GM23338 (cell line): Measurements from ENCODE around the gene RBBP4. TPM values are rescaled to one million over a fixed set of nuclear protein-coding genes. Genes with fewer than 3 reads are reported as not detected.
"Not testable (repeated sequence)": the region's sequence is repeated elsewhere in the genome, so short reads cannot be mapped to it uniquely, and the experiment has no call there.

ENCODE experiments used
- ATAC-seq: fragments of 200-7000 bp; cut with Tn5 transposase; 3 replicates; pipeline ENCODE4 v1.9.1; 2020
- DNase-seq: peaks from one replicate; pipeline ENCODE4 v3.0.0-alpha.2; 2015; ENCODE audit warnings: low spot score
- H2AFZ ChIP-seq: fragments of 200-600 bp; sonication (generic); 2 replicates; pipeline ENCODE4 v1.8.0; 2016; ENCODE audit warnings: antibody characterized with exemption, mild to moderate bottlenecking, moderate library complexity
- H3F3A ChIP-seq: fragments of 200-600 bp; sonication (generic); replicated peaks from 2 replicates; pipeline ENCODE4 v1.8.0; 2017; ENCODE audit warnings: antibody characterized with exemption, mixed run types, low read depth
- H3K27ac ChIP-seq: fragments of 200-600 bp; sonication (generic); 2 replicates; pipeline ENCODE4 v1.6.1; 2016; ENCODE audit warnings: low read depth
- H3K27me3 ChIP-seq: fragments of 200-600 bp; sonication (generic); 2 replicates; pipeline ENCODE4 v1.8.0; 2016; ENCODE audit warnings: mild to moderate bottlenecking, mixed run types, moderate library complexity; ENCODE audit not compliant: insufficient read depth
- H3K36me3 ChIP-seq: fragments of 200-600 bp; sonication (generic); 2 replicates; pipeline ENCODE4 v1.8.0; 2016; ENCODE audit warnings: mild to moderate bottlenecking; ENCODE audit not compliant: insufficient read depth
- H3K4me1 ChIP-seq: fragments of 200-600 bp; sonication (generic); 2 replicates; pipeline ENCODE4 v1.8.0; 2016; ENCODE audit warnings: mild to moderate bottlenecking, moderate library complexity; ENCODE audit not compliant: insufficient read depth
- H3K4me2 ChIP-seq: fragments of 200-600 bp; sonication (generic); 2 replicates; pipeline ENCODE4 v1.7.1; 2017; ENCODE audit warnings: mixed run types
- H3K4me3 ChIP-seq: fragments of 200-600 bp; sonication (generic); 2 replicates; pipeline ENCODE4 v1.6.1; 2016; ENCODE audit warnings: mixed run types
- H3K79me2 ChIP-seq: fragments of 200-600 bp; sonication (generic); replicated peaks from 2 replicates; pipeline ENCODE4 v1.8.0; 2017; ENCODE audit warnings: mild to moderate bottlenecking; ENCODE audit not compliant: insufficient read depth
- H3K9me2 ChIP-seq: fragments of 200-600 bp; sonication (generic); 2 replicates; pipeline ENCODE4 v1.8.0; 2017; ENCODE audit not compliant: insufficient read depth
- H4K20me1 ChIP-seq: fragments of 200-600 bp; sonication (generic); replicated peaks from 2 replicates; pipeline ENCODE4 v1.8.0; 2017; ENCODE audit warnings: mild to moderate bottlenecking; ENCODE audit not compliant: insufficient read depth
- H3K27ac Mint-ChIP-seq: 2 replicates; pipeline ENCODE4 v1.8.0; 2020; ENCODE audit warnings: inconsistent platforms, mild to moderate bottlenecking, moderate library complexity, mixed read lengths
- H3K27me3 Mint-ChIP-seq: 3 replicates; pipeline ENCODE4 v1.8.0; 2022; ENCODE audit warnings: low read depth, mild to moderate bottlenecking, moderate library complexity, mixed read lengths, inconsistent platforms; ENCODE audit not compliant: insufficient read depth, poor library complexity
- H3K36me3 Mint-ChIP-seq: 3 replicates; pipeline ENCODE4 v1.8.0; 2021; ENCODE audit warnings: low read depth, mild to moderate bottlenecking, inconsistent platforms, moderate library complexity, mixed read lengths
- H3K4me1 Mint-ChIP-seq: 3 replicates; pipeline ENCODE4 v1.8.0; 2020; ENCODE audit warnings: mild to moderate bottlenecking, inconsistent platforms, mixed read lengths
- H3K4me3 Mint-ChIP-seq: 3 replicates; pipeline ENCODE4 v1.8.0; 2021; ENCODE audit warnings: moderate library complexity, mild to moderate bottlenecking, inconsistent platforms, mixed read lengths
- H3K9me3 Mint-ChIP-seq: 3 replicates; pipeline ENCODE4 v1.8.0; 2020; ENCODE audit warnings: moderate library complexity, mild to moderate bottlenecking, inconsistent platforms, mixed read lengths
- CREB1 ChIP-seq: fragments of 250-450 bp; sonication (Bioruptor Pico); IDR thresholded peaks from 2 replicates; pipeline ENCODE4 v1.5.0; 2020; ENCODE audit warnings: low read depth, mild to moderate bottlenecking, moderate library complexity
- EZH2 ChIP-seq: fragments of 200-600 bp; sonication (generic); IDR thresholded peaks from one replicate; pipeline ENCODE4 v1.8.0; 2017; ENCODE audit warnings: antibody characterized with exemption, mild to moderate bottlenecking, low read depth; ENCODE audit not compliant: unreplicated experiment
- JUNB ChIP-seq: IDR thresholded peaks from one replicate; pipeline ENCODE4 v1.6.1; 2016; ENCODE audit warnings: antibody characterized with exemption; ENCODE audit not compliant: unreplicated experiment
- NANOG ChIP-seq: IDR thresholded peaks from 2 replicates; pipeline ENCODE4 v1.6.1; 2016; ENCODE audit warnings: antibody characterized with exemption, borderline replicate concordance
- POLR2AphosphoS5 ChIP-seq: IDR thresholded peaks from 2 replicates; pipeline ENCODE4 v1.6.1; 2016; ENCODE audit warnings: antibody characterized with exemption, low read depth
- STAT1 ChIP-seq: IDR thresholded peaks from one replicate; pipeline ENCODE4 v1.6.1; 2016; ENCODE audit warnings: antibody characterized with exemption; ENCODE audit not compliant: unreplicated experiment
- ZNF114 ChIP-seq: fragments of 250-450 bp; sonication (Bioruptor Pico); IDR thresholded peaks from 2 replicates; pipeline ENCODE4 v1.5.0; 2020; ENCODE audit warnings: mild to moderate bottlenecking, moderate library complexity
- ZNF331 ChIP-seq: fragments of 250-450 bp; sonication (Bioruptor Pico); IDR thresholded peaks from 2 replicates; pipeline ENCODE4 v1.5.0; 2020; ENCODE audit warnings: low read depth, mild to moderate bottlenecking, moderate library complexity
- polyA plus RNA-seq: library from polyadenylated mRNA; unstranded; fragments of >200 nt; fragmentation: Nextera tagmentation; extraction: Ambion mirVana; gene quantifications from 2 replicates; pipeline ENCODE4 v1.2.1, GENCODE V29; 2016
- total RNA-seq: library from RNA; depleted of rRNA; stranded (reverse); fragments of >200 nt; shearing (Covaris generic); gene quantifications from 2 replicates; pipeline ENCODE4 v1.2.3, GENCODE V29; 2014
- TF ChIP-seq, protein P1 (sequence below): fragments of 250-450 bp; sonication (Bioruptor Pico); IDR thresholded peaks from 2 replicates; pipeline ENCODE4 v1.5.0; 2020; ENCODE audit warnings: mild to moderate bottlenecking, moderate library complexity
- TF ChIP-seq, protein P2 (sequence below): IDR thresholded peaks from 2 replicates; pipeline ENCODE4 v1.6.1; 2016; ENCODE audit warnings: antibody characterized with exemption
- TF ChIP-seq, protein P3 (sequence below): IDR thresholded peaks from one replicate; pipeline ENCODE4 v1.6.1; 2018; ENCODE audit warnings: antibody characterized with exemption; ENCODE audit not compliant: unreplicated experiment

The RBBP4 gene
- total and polyA plus RNA-seq, 2 experiments from 2014 or later, result 262 to 312 TPM

DNA sequence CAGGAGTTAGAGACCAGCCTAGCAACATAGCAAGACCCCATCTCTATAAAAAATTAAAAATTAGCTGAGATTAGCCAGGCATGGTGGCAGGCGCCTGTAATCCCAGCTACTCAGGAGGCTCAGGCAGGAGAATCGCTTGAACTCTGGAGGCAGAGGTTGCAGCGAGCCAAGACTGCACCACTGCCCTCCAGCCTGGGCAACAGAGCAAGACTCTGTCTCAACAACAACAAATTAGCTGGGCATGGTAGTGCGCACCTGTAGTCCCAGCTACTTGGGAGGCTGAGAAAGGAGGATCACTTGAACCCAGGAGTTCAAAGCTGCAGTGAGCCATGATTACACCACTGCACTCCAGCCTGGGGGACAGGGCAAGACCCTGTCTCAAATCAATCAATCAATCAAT, 20.8 kb upstream of the RBBP4 start:
- H3K4me2 ChIP-seq, H3K4me3 ChIP-seq, H3K9me3 Mint-ChIP-seq, H3F3A ChIP-seq, H2AFZ ChIP-seq, H4K20me1 ChIP-seq, H3K4me3 Mint-ChIP-seq, H3K27ac ChIP-seq, H3K36me3 ChIP-seq, H3K9me2 ChIP-seq, DNase-seq, H3K27me3 ChIP-seq, H3K27ac Mint-ChIP-seq, H3K27me3 Mint-ChIP-seq, ATAC-seq: not testable (repeated sequence)
- H3K79me2 ChIP-seq, result peaks cover 29% of the 10 kb centered on the region
- H3K36me3 Mint-ChIP-seq, result peaks cover 27% of the 10 kb centered on the region
- H3K4me1 Mint-ChIP-seq, result peaks cover 20% of the 10 kb centered on the region
- peaks cover 29% of the 10 kb centered on the region for H3K4me1 ChIP-seq

- Mint-ChIP-seq H3K27ac (peak overlapping the region; percentile 84), H3K9me3 (no peaks in the 10 kb centered on the region), H3K4me3 (peak overlapping the region; percentile 36), H3K27me3 (peaks cover 6% of the 10 kb centered on the region), H3K36me3 (peaks cover 17% of the 10 kb centered on the region; the same call in 2 of the 3 replicates), H3K4me1 (peaks cover 41% of the 10 kb centered on the region)
- H3K36me3 ChIP-seq, result peaks cover 5% of the 10 kb centered on the region; the same call in 1 of the 2 replicates
- H3K27me3 ChIP-seq, result no peaks in the 10 kb centered on the region
- H2AFZ ChIP-seq, result no peak overlapping the region
- ATAC-seq, result peak; percentile 50
- H3K27ac ChIP-seq, result peak overlapping the region; percentile 63
- peak overlapping the region; percentile 26 for H3K4me3 ChIP-seq
- H3K4me2 ChIP-seq, result peak overlapping the region; percentile 44
- peaks cover 55% of the 10 kb centered on the region for H3K4me1 ChIP-seq
- DNase-seq, result peak; percentile 41
- peaks cover 6% of the 10 kb centered on the region for H4K20me1 ChIP-seq
- H3K79me2 ChIP-seq, result peaks cover 48% of the 10 kb centered on the region
- H3K9me2 ChIP-seq, result no peaks in the 10 kb centered on the region
- H3F3A ChIP-seq, result peaks cover 17% of the 10 kb centered on the region; the same call in 1 of the 2 replicates
- TF ChIP-seq, protein P1, sequence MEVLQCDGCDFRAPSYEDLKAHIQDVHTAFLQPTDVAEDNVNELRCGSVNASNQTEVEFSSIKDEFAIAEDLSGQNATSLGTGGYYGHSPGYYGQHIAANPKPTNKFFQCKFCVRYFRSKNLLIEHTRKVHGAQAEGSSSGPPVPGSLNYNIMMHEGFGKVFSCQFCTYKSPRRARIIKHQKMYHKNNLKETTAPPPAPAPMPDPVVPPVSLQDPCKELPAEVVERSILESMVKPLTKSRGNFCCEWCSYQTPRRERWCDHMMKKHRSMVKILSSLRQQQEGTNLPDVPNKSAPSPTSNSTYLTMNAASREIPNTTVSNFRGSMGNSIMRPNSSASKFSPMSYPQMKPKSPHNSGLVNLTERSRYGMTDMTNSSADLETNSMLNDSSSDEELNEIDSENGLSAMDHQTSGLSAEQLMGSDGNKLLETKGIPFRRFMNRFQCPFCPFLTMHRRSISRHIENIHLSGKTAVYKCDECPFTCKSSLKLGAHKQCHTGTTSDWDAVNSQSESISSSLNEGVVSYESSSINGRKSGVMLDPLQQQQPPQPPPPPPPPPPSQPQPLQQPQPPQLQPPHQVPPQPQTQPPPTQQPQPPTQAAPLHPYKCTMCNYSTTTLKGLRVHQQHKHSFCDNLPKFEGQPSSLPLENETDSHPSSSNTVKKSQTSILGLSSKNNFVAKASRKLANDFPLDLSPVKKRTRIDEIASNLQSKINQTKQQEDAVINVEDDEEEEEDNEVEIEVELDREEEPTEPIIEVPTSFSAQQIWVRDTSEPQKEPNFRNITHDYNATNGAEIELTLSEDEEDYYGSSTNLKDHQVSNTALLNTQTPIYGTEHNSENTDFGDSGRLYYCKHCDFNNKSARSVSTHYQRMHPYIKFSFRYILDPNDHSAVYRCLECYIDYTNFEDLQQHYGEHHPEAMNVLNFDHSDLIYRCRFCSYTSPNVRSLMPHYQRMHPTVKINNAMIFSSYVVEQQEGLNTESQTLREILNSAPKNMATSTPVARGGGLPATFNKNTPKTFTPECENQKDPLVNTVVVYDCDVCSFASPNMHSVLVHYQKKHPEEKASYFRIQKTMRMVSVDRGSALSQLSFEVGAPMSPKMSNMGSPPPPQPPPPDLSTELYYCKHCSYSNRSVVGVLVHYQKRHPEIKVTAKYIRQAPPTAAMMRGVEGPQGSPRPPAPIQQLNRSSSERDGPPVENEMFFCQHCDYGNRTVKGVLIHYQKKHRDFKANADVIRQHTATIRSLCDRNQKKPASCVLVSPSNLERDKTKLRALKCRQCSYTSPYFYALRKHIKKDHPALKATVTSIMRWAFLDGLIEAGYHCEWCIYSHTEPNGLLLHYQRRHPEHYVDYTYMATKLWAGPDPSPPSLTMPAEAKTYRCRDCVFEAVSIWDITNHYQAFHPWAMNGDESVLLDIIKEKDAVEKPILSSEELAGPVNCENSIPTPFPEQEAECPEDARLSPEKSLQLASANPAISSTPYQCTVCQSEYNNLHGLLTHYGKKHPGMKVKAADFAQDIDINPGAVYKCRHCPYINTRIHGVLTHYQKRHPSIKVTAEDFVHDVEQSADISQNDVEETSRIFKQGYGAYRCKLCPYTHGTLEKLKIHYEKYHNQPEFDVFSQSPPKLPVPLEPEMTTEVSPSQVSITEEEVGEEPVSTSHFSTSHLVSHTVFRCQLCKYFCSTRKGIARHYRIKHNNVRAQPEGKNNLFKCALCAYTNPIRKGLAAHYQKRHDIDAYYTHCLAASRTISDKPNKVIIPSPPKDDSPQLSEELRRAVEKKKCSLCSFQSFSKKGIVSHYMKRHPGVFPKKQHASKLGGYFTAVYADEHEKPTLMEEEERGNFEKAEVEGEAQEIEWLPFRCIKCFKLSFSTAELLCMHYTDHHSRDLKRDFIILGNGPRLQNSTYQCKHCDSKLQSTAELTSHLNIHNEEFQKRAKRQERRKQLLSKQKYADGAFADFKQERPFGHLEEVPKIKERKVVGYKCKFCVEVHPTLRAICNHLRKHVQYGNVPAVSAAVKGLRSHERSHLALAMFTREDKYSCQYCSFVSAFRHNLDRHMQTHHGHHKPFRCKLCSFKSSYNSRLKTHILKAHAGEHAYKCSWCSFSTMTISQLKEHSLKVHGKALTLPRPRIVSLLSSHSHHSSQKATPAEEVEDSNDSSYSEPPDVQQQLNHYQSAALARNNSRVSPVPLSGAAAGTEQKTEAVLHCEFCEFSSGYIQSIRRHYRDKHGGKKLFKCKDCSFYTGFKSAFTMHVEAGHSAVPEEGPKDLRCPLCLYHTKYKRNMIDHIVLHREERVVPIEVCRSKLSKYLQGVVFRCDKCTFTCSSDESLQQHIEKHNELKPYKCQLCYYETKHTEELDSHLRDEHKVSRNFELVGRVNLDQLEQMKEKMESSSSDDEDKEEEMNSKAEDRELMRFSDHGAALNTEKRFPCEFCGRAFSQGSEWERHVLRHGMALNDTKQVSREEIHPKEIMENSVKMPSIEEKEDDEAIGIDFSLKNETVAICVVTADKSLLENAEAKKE, result no peak
- TF ChIP-seq NANOG, result no peak
- TF ChIP-seq ZNF331 (CRISPR knock-in tag), result no peak
- no peak for TF ChIP-seq POLR2AphosphoS5
- no peak for TF ChIP-seq ZNF114 (CRISPR knock-in tag)
- TF ChIP-seq, protein P2, sequence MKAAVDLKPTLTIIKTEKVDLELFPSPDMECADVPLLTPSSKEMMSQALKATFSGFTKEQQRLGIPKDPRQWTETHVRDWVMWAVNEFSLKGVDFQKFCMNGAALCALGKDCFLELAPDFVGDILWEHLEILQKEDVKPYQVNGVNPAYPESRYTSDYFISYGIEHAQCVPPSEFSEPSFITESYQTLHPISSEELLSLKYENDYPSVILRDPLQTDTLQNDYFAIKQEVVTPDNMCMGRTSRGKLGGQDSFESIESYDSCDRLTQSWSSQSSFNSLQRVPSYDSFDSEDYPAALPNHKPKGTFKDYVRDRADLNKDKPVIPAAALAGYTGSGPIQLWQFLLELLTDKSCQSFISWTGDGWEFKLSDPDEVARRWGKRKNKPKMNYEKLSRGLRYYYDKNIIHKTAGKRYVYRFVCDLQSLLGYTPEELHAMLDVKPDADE, result no peak
- no peak for TF ChIP-seq STAT1
- no peak for TF ChIP-seq EZH2
- no peak for TF ChIP-seq JUNB
- no peak for TF ChIP-seq CREB1
- TF ChIP-seq, protein P3, sequence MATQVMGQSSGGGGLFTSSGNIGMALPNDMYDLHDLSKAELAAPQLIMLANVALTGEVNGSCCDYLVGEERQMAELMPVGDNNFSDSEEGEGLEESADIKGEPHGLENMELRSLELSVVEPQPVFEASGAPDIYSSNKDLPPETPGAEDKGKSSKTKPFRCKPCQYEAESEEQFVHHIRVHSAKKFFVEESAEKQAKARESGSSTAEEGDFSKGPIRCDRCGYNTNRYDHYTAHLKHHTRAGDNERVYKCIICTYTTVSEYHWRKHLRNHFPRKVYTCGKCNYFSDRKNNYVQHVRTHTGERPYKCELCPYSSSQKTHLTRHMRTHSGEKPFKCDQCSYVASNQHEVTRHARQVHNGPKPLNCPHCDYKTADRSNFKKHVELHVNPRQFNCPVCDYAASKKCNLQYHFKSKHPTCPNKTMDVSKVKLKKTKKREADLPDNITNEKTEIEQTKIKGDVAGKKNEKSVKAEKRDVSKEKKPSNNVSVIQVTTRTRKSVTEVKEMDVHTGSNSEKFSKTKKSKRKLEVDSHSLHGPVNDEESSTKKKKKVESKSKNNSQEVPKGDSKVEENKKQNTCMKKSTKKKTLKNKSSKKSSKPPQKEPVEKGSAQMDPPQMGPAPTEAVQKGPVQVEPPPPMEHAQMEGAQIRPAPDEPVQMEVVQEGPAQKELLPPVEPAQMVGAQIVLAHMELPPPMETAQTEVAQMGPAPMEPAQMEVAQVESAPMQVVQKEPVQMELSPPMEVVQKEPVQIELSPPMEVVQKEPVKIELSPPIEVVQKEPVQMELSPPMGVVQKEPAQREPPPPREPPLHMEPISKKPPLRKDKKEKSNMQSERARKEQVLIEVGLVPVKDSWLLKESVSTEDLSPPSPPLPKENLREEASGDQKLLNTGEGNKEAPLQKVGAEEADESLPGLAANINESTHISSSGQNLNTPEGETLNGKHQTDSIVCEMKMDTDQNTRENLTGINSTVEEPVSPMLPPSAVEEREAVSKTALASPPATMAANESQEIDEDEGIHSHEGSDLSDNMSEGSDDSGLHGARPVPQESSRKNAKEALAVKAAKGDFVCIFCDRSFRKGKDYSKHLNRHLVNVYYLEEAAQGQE, result no peak
Measured at GRCh38 chr1:32632829-32633228, 18.2 kb upstream of the RBBP4 start.
